ENCODE results near the gene EPHB1.

EPHB1 gene

GRCh38 chr3:134790065-134790464 is 5.0 kb upstream of the EPHB1 start:
- Histone ChIP-seq H3K9me3 (ENCODE audit: severe bottlenecking) (no peaks in the 10 kb centered on the region), H3K27ac (ENCODE audit: poor library complexity, severe bottlenecking) (no peak overlapping the region), H3K4me1 (ENCODE audit: insufficient read depth, poor library complexity, severe bottlenecking) (no peaks in the 10 kb centered on the region), H3K27me3 (ENCODE audit: insufficient read depth, poor library complexity, severe bottlenecking) (peaks cover 25% of the 10 kb centered on the region), H3K36me3 (ENCODE audit: low read depth) (no peaks in the 10 kb centered on the region), H3K4me3 (ENCODE audit: severe bottlenecking) (no peak overlapping the region)
- no peak for DNase-seq (ENCODE audit: low spot score)
- no peak for ATAC-seq (ENCODE audit: low read depth)
- TF ChIP-seq CTCF (IDR thresholded peaks at IDR 0.05; ENCODE audit: poor library complexity, severe bottlenecking): no peak

GRCh38 chr3:134791992-134792391 is 3.1 kb upstream of the EPHB1 start:
- Histone ChIP-seq H3K36me3 (ENCODE audit: low read depth) (no peaks in the 10 kb centered on the region), H3K9me3 (ENCODE audit: severe bottlenecking) (no peaks in the 10 kb centered on the region), H3K27ac (ENCODE audit: poor library complexity, severe bottlenecking) (no peak overlapping the region), H3K4me3 (ENCODE audit: severe bottlenecking) (no peak overlapping the region), H3K4me1 (ENCODE audit: insufficient read depth, poor library complexity, severe bottlenecking) (no peaks in the 10 kb centered on the region), H3K27me3 (ENCODE audit: insufficient read depth, poor library complexity, severe bottlenecking) (peaks cover 39% of the 10 kb centered on the region)
- DNase-seq (ENCODE audit: low spot score): no peak
- no peak for TF ChIP-seq CTCF (IDR thresholded peaks at IDR 0.05; ENCODE audit: poor library complexity, severe bottlenecking)
- no peak for ATAC-seq (ENCODE audit: low read depth)

- no peak for DNase-seq (ENCODE audit: low spot score)
- no peak overlapping the region for H3K4me3 ChIP-seq (ENCODE audit: severe bottlenecking)
- TF ChIP-seq CTCF (IDR thresholded peaks at IDR 0.05; ENCODE audit: poor library complexity, severe bottlenecking): no peak
- ATAC-seq (ENCODE audit: low read depth): no peak
- H3K27ac ChIP-seq (ENCODE audit: poor library complexity, severe bottlenecking): no peak overlapping the region
- no peaks in the 10 kb centered on the region for H3K9me3 ChIP-seq (ENCODE audit: severe bottlenecking)
- H3K4me1 ChIP-seq (ENCODE audit: insufficient read depth, poor library complexity, severe bottlenecking): no peaks in the 10 kb centered on the region
- H3K27me3 ChIP-seq (ENCODE audit: insufficient read depth, poor library complexity, severe bottlenecking): peaks cover 41% of the 10 kb centered on the region
- H3K36me3 ChIP-seq (ENCODE audit: low read depth): no peaks in the 10 kb centered on the region
These were observed 2.4 kb upstream of the EPHB1 start for GRCh38 chr3:134792700-134793099.

- Histone ChIP-seq H3K27me3 (ENCODE audit: insufficient read depth, poor library complexity, severe bottlenecking) (peaks cover 48% of the 10 kb centered on the region), H3K36me3 (ENCODE audit: low read depth) (no peaks in the 10 kb centered on the region), H3K27ac (ENCODE audit: poor library complexity, severe bottlenecking) (no peak overlapping the region), H3K4me3 (ENCODE audit: severe bottlenecking) (no peak overlapping the region), H3K9me3 (ENCODE audit: severe bottlenecking) (no peaks in the 10 kb centered on the region), H3K4me1 (ENCODE audit: insufficient read depth, poor library complexity, severe bottlenecking) (no peaks in the 10 kb centered on the region)
- ATAC-seq (ENCODE audit: low read depth) (no peak), DNase-seq (ENCODE audit: low spot score) (no peak)
- no peak for TF ChIP-seq CTCF (IDR thresholded peaks at IDR 0.05; ENCODE audit: poor library complexity, severe bottlenecking)
These were observed 1.5 kb upstream of the EPHB1 start for GRCh38 chr3:134793562-134793961.

GRCh38 chr3:134794323-134794722 is 737 bp upstream of the EPHB1 start:
- Histone ChIP-seq H3K9me3 (ENCODE audit: severe bottlenecking) (no peaks in the 10 kb centered on the region), H3K36me3 (ENCODE audit: low read depth) (no peaks in the 10 kb centered on the region), H3K27me3 (ENCODE audit: insufficient read depth, poor library complexity, severe bottlenecking) (peaks cover 49% of the 10 kb centered on the region), H3K4me3 (ENCODE audit: severe bottlenecking) (no peak overlapping the region), H3K4me1 (ENCODE audit: insufficient read depth, poor library complexity, severe bottlenecking) (no peaks in the 10 kb centered on the region), H3K27ac (ENCODE audit: poor library complexity, severe bottlenecking) (no peak overlapping the region)
- no peak for DNase-seq (ENCODE audit: low spot score)
- no peak for ATAC-seq (ENCODE audit: low read depth)
- no peak for TF ChIP-seq CTCF (IDR thresholded peaks at IDR 0.05; ENCODE audit: poor library complexity, severe bottlenecking)
